HG03175 (cell line): ENCODE data around the gene TBC1D24.

Source experiments
- ATAC-seq: cut with Tn5 transposase; IDR thresholded peaks from one replicate; pipeline ENCODE4 v1.9.1; 2021; ENCODE audit warnings: mild to moderate bottlenecking, moderate library complexity; ENCODE audit not compliant: unreplicated experiment

Gene TBC1D24

DNA sequence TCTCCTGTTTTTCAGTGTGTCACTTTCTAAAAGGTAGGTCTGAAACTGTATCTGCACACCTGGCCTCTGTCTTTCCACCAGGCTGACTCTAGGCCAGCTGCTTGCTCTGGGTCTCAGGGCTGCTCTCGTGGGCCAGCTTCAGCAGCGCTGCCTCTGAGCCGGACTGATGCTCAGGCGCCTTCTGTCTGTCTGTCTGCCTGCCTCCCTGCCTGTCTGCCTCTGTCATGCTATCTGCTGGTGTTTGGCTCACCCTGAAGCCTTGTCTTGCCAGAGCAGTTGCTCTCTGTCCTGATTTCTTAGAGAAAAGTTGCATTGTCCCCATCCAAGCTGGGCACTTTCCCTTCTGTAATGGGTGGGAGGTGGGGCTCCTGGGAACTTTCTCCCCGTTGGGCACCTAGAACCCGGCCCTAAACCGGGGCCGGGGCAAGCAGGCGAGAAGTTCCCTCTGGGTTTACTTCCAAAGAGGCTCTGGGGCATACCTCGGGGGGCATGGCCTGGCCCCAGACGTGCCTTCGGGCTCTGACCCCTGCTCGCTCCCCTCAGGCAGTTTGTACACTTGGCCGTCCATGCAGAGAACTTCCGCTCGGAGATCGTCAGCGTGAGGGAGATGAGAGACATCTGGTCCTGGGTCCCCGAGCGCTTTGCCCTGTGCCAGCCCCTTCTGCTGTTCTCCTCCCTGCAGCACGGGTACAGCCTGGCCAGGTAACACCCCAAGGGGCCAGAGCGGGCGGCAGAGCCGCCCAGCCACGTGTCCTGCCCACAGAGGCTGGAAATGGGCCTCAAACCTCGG, 23.0 kb downstream of the TBC1D24 start:
- no peak for ATAC-seq

DNA sequence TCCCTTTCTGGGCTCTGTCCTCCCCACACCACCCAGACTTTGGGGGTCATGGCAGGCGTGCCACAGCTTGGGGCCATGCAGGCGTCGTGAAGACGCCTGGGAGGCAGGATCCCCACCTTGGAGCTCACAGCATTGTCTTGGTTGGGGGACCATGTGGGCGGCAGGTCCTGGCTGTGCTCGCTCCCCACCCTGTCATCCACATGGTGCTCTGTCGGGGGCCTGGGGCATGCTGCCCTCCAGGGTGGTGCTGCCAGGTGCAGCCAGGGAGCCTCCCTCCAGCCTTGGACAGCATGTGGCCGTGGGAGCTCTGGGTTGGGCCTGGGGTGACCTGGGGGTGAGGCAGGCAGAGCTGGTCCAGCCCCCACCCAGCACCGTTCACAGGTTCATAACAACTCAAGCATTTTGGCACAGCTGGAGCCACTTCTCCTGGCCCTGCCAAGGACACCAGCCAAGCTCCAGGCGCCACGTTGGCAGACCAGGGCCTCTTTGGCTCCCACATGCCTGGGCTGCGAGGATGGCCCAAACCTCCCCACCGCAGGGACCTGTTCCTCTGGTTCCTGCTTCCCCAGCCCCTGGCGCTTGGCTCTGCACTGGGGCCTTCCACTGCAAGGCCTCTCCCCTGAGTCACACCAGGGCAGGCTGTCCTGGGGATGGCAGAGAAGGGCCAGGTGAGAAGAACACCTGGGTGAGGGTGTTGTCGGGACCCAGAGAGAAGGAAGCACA, 23.8 kb downstream of the TBC1D24 start:
- ATAC-seq = no peak

DNA sequence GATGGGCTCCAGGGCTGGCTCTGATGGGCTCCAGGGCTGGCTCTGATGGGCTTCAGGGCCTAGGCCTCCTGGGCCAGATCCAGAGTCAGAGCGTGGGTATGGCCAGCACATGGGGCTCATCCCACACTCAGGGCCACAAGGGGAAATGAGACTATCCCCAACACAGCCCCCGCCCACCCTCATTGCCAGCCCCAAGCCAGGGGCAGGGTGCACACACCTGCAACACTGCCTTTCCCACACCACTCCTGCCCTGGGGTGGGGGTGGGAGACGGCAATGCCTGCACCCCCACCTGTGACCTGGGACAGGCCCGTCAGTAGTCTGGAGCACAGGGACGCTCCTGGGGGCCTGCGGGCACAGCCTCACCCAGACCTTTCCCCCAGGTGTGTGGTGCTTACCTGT, 24.5 kb downstream of the TBC1D24 start:
- no peak for ATAC-seq

DNA sequence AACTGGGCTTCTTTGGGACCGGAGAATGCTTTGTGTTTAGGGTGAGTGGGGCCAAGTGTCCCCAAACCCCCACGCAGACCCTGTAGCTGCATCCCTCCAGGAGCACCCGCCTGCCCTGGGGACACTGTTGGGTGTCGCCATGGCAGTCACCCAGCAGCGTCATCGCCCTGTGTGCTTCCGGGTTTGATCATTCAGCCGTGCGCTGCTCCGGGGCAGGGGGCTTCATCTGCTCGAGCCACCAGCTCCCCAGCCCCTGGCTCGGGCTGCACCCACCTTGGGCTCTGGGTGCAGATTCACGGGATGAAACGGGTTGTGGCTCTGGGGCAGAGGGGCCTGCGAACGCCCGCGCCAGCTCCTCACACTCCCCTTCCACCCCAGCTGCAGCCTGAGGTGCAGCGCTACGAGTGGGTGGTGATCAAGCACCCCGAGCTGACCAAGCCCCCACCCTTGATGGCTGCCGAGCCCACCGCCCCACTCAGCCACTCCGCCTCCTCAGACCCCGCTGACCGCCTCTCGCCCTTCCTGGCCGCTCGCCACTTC, 25.0 kb downstream of the TBC1D24 start:
- ATAC-seq = no peak

DNA sequence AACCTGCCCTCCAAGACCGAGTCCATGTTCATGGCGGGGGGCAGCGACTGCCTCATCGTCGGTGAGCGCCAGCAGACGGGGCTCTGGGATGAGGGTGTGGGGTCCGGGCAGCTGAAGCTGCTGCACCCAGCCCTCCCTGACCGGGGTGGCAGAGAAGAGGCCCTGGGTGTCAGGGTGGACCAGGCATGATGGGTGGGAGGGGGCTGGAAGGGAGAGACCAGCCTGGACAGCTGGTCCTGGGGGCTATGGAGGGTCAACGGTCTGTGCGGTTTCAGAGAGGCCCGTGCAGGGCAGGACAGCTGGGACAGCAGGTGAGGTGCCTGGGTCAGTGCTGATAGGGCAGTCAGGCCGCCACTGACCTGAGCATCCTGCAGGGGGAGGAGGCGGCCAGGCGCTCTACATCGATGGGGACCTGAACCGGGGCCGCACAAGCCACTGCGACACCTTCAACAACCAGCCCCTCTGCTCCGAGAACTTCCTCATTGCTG, 25.5 kb downstream of the TBC1D24 start:
- ATAC-seq = no peak

DNA sequence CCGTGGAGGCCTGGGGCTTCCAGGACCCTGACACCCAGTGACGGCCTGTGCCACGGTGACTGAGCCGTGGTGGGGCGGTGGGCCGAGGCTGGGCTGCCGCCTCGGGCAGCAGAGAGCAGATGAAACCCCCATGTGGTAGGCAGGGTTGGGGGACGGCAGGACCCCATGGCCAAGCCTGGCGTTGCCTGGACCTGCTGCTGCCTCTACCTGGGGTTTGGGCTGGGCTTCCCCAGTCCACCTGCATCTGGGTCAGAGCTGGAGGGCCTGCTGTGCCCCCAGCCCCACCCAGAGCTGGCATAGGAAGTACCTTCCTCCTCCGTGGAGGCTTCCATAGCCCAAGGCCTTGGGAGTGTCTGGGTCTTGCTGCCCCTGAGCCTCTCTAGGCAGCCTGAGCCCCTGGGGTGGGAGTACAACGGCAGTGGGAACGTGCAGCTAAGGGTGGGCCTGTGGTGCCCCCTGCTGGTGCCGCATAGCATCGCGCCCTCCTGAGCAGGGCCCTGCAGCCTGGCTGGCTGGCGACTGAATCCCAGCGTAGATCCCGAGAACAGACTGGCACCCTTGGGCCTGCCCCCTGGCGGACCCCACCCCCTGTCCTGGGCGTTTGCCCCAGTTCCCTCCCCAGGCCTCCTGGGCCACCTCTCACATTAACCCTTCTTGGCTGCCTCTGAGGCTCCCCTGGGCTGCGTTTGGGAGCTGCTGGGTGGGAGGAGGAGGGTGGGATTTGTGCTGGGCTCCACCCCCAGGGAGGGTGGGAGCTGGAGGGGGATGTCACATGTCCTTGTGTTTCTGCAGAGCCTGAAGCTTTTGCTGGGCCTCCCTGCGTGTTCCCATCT, 26.2 kb downstream of the TBC1D24 start:
- no peak for ATAC-seq

DNA sequence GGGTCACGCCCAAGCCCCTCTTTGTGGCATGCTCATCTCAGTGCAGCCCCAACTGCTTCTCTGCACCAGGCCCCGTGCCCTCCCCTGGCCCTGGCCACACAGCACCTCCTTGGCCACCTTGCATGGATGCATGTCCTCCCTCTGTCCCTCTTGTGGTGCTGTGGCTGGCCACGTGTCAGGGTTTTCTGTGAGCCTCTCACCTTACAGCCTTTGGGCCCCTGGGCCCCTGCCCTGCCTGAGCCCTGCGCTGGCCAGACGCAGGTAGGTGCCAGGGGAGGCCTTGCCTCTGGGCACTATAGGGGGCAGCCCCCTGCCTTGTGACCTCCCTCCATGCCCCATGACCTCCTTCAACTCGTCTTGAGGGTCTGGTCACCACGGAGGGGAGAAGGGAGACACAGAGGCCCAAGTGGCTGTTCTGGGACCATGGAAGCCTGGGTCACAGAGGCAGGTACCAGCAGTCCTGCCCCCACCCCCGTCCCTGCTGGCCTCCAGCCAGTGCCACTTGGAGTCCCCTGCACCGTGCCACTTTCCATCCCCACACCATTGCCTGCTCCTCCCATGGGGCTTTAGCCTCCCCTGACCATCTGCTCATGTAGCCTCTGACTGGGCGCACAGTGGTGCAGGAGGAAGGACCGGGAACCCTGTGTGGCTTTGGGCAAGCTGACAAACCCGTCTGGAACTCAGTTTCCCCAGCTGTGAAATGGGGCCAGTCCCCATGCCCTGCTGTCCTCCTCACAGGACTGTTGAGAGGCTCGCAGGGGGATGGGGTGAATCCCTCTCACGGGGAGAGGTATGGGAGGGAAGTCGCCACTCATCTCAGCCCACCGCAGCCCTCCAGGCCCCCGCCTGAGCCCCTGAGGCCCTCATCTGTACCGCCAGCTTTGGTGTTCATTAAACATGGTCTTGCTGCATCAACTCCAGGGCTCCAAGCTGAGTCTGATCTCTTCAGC, 27.3 kb downstream of the TBC1D24 start:
- no peak for ATAC-seq

DNA sequence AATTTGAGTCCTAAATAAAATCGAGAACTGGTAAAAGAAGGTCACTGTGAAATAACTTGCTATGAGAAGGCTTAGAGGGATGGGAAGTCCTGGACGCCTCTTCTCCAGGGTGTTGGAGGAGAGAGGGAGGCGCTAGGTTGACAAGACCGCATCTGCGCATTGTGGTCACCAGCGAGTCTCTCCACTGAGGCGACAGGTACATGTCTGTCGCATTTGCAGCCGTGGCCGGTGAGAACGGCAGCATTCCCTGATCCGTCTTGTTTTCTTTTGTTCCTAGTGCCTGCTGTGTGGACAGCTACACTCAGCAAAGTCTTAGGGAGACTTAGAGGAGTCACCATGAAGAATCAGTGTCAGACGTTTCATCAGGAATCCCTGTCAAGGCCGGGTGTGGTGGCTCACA, 30.8 kb downstream of the TBC1D24 start:
- ATAC-seq = no peak

DNA sequence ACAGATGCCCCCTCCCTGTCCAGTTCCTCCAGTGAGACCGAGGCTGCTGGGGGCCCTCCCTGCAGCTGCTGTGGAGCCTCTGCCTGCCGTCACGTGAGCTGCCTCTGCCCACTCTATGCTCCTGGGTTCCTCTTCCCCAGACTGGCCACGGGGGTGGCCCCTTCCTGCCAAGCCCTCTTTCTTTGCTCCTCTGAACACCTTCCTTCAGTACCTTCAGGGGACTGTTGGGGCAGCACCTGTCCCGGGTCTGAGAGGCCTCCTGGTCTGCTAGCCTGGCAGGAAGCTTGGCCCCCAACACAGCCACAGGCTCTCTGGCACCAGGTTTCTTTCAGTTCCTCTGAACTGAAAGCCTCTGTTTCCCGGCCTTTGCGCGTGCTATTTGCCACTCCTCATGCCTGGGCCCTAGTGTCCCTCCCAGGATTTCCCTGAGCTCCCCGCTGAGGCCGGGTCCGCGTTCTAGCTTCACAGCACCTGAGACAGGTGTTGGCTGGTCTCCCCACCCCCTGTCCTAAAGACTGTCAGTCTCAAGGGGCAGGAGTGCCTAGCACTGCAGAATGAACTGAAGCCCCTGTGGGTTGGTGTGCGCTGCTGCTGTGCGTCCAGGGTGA, 32.2 kb downstream of the TBC1D24 start:
- ATAC-seq = peak; percentile 65

DNA sequence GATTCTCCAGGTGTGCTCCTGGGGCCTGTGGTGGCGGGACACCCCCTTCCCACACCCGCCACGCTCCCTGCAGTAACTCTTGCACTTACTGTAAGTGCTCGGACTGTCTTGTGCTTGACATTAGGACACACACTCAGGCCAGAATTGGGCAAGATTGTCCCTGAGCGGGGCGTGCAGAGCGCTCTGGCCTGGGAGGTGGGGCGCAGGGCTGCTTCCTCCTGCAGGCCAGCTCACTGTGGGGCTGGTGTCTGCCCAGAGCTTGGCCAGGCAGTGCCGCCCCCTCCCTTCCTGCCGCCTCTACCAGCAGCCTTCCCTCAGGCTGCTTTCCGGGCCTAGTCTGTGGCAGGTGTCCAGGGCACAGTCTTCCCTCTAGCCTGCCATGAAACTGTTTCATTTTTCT, 32.7 kb downstream of the TBC1D24 start:
- ATAC-seq = no peak

DNA sequence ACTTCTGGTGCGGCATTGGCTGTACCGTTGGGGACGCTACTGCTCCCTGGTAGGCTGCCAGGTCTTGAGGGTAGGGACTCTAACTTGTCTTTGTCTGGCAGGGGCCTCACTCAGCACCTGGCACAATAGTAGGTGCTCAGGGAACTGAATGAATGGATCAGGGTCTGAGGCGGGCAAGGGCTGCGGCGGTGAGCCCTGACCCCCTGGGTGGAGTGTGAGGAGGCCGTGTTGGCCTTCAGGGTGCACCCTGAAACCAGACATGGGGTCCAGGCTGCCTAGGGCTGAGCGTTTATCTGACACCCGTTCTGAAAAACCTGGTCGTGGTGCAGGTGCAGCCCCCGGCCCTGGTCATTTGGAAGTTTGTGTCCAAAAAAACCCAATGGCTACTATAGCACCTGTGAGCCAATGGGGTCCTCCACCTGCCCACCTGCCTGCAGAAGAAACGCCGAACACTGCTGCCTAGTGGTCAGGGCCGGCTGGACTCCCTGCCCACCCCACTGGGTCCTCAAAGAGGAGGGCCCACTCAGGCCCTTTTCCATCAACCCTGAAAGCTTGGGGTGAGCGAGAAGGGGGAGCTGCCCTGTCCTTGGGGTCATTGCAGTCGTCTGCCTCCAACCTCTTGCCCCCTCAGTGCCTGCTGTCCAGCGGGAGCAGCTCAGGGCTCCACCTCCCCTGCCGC, 33.9 kb downstream of the TBC1D24 start:
- no peak for ATAC-seq

DNA sequence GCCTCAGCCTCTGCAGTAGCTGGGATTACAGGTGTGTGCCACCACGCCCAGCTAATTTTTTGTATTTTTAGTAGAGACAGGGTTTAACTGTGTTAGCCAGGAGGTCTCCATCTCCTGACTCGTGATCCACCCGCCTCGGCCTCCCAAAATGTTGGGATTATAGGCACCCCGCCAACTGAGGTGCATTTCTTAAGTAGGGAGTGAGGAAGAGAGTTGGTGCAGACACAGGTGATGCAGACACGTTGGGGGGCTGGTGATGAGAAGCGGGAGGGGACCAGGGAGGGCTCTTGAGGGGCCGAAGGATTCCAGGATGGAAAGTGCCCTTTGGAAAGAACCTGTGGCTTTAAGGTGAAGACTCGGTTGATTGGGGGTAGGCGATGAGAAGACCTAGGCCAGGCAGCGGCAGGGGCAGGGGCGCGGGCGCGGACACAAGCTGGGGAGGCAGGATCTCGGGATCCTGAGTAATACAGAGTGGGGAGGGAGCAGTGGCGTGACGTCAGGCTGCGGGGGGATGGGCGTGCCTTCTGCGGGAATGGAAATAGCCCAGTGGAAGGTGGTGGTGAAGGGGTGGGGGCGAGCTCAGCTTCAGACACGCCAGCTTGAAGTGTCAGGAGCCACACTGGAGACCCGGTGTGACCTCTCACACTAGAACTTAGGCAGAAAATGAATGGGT, 36.3 kb downstream of the TBC1D24 start:
- no peak for ATAC-seq

DNA sequence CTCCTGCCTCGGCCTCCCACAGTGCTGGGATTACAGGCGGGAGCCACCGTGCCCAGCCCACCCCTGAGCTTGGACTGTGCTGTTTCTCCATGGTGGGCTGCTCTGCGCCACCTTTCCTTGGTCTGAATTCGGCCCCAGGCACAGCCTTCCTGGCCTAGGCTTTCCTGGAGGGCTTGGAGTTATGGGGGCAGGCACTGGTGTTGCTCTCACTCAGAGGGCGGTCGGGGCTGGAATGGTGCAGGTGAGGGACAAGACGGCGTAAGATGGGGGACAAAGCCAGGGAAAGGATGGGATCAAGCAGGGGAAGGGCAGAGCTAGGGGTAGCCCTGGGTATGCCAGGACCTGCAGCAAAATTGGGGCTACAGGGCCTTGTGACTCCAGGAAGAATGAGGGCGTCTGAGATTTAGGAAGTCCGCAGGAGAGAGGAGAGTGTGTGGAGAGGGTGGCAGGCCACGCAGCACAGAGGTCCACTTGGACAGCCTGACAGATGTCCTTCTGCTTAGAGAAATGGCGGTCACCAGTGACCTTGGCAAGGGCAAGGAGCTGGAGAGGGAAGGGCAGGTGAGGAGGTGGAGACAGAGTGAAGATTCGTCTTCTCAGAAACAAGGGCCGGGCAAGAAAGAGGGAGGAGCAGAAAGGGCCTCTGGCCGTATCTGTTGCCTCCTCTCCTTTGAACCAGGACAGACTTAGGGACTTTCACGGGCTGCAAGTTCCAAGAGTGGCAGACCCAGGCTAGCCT, 37.2 kb downstream of the TBC1D24 start:
- no peak for ATAC-seq

DNA sequence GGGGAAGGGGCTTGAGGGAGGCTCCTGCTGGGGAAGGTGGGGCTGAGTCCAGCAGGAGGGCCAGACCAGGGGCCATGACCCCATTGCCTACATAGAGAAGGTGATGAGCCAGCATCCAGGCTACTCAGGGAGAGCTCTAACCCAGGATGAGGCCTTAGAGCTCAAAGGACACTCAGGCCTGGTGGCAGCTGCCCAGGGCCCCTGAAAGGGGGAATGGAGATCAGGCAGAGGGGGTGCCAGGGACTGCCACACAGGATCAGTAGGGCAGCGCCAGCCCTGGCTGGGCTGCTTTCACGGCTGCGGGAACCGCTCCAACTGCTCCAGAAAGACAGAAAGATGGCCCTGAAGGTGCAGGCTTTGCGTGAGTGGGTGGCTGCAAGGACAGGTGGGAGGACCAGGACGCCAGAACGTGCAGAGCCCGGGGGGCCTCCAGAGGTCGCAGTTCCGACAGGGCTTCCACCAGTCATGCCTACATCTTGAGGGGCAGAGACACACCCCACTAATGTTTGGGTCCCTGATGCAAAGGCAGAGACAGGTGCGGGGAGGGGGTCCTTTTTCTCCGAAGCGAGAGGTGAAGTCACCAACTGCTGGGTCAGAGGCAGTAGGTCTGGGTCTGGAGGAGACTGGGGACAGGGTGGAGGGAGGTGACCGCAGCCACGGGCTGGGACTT, 37.9 kb downstream of the TBC1D24 start:
- ATAC-seq = no peak

DNA sequence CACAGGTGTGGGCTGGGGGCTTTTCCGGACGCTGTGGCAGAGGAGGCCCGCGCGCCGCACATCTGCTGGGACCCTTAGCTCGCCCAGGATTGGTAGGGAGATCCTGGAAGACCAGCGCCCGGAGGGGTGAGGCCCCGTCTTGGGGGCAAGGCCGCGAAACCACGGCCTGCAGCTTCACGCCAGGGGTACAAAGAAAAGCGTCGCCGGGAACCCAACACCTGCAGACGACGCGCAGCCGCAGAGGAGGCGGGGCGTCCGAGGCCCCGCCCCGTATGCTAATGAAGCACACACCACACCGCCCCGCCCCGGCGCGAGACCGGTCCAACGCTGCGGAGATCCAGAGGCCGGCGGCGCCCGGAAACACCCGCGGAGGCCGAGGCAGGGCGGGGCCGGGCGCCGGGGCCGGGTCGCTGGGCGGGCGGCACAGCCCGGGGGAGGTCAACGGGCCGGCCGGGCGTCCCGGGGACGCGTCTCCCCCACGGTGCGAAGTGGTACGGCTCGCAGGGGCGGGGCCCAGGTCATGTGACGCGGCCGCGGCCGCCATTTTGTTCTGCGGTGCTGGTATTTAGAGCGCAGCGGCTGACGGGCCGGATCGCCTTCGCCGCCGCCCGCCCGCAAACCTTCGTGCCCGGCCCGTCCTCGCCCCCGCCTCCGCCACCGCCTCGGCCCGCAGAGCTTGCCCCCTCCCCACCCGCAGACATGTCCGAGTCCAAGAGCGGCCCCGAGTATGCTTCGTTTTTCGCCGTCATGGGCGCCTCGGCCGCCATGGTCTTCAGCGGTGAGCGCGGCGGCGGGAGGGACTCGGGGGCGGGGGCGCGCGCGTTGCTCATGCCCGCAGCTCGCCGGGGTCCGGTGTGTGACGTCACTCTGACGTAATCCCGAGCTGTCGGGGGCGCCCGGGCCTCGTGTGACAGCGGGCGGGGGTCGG, 38.7 kb downstream of the TBC1D24 start, which contains the start of gene ATP6V0C:
TSS of gene ATP6V0C (plus strand) at position 548 of the 928 bp plus-strand sequence. CDS start at position 700, 152 bp downstream.
- ATAC-seq = peak; percentile 74
